ENCODE results near the gene ATXN1.

Gene ATXN1

DNA sequence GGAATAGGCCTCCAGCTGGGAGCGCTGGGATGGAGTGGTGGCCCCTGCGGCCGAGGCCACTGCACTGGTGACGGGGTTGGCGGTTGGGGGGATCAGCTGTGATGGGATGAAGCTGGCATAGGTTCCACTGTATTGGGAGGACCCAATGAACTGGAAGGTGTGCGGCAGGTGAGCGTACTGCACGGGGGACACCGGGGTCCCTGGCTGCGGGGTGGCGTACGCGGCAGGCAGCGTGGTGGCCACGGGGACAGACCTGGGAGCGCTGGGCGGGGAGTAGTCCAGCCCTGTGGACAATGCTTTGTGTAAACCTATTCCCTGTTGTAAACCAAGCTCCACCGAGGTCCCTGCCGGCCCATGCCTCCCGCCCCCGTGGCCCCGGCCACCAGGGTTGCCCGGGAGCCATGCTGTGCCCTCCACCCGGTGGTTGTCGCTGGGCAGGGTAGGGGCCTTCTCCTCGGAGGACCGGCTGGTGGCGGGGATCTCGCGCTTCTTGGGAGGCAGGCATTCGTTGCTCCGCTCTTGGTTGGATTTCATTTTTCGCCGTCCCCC lies 433.4 kb downstream of the ATXN1 start:
- TF ChIP-seq, protein P1, sequence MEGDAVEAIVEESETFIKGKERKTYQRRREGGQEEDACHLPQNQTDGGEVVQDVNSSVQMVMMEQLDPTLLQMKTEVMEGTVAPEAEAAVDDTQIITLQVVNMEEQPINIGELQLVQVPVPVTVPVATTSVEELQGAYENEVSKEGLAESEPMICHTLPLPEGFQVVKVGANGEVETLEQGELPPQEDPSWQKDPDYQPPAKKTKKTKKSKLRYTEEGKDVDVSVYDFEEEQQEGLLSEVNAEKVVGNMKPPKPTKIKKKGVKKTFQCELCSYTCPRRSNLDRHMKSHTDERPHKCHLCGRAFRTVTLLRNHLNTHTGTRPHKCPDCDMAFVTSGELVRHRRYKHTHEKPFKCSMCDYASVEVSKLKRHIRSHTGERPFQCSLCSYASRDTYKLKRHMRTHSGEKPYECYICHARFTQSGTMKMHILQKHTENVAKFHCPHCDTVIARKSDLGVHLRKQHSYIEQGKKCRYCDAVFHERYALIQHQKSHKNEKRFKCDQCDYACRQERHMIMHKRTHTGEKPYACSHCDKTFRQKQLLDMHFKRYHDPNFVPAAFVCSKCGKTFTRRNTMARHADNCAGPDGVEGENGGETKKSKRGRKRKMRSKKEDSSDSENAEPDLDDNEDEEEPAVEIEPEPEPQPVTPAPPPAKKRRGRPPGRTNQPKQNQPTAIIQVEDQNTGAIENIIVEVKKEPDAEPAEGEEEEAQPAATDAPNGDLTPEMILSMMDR (conservative IDR thresholded peaks at IDR 0.05; ENCODE audit: low read depth, low read length), result no peak
- Histone ChIP-seq H3K4me2 (no peak overlapping the region), H4K20me1 (ENCODE audit: insufficient read depth) (no peaks in the 10 kb centered on the region), H3K4me1 (ENCODE audit: low read depth, poor library complexity, severe bottlenecking) (peaks cover 49% of the 10 kb centered on the region), H3K79me2 (ENCODE audit: insufficient read depth, low read depth) (no peaks in the 10 kb centered on the region), H3K27me3 (ENCODE audit: insufficient read depth, low read depth) (no peaks in the 10 kb centered on the region), H3K9ac (no peak overlapping the region), H3K4me3 (IDR thresholded peaks at IDR 0.05; ENCODE audit: insufficient read depth, low read depth, low read length) (no peak overlapping the region), H3K36me3 (ENCODE audit: insufficient read depth) (no peaks in the 10 kb centered on the region), H2AFZ (ENCODE audit: low read depth) (no peak overlapping the region), H3K27ac (no peak overlapping the region)

- no peak overlapping the region for H3K27ac ChIP-seq
- H3K4me3 ChIP-seq (IDR thresholded peaks at IDR 0.05; ENCODE audit: insufficient read depth, low read depth, low read length), result no peak overlapping the region
- no peak overlapping the region for H3K9ac ChIP-seq
- TF ChIP-seq, protein P1 (conservative IDR thresholded peaks at IDR 0.05; ENCODE audit: low read depth, low read length), result no peak
- H3K79me2 ChIP-seq (ENCODE audit: insufficient read depth, low read depth), result no peaks in the 10 kb centered on the region
- H2AFZ ChIP-seq (ENCODE audit: low read depth), result no peak overlapping the region
- H4K20me1 ChIP-seq (ENCODE audit: insufficient read depth), result no peaks in the 10 kb centered on the region
- H3K4me2 ChIP-seq, result no peak overlapping the region
- no peaks in the 10 kb centered on the region for H3K27me3 ChIP-seq (ENCODE audit: insufficient read depth, low read depth)
- no peaks in the 10 kb centered on the region for H3K36me3 ChIP-seq (ENCODE audit: insufficient read depth)
- H3K4me1 ChIP-seq (ENCODE audit: low read depth, poor library complexity, severe bottlenecking), result peaks cover 49% of the 10 kb centered on the region
Measured at GRCh38 chr6:16326971-16327776, 434.1 kb downstream of the ATXN1 start.

DNA sequence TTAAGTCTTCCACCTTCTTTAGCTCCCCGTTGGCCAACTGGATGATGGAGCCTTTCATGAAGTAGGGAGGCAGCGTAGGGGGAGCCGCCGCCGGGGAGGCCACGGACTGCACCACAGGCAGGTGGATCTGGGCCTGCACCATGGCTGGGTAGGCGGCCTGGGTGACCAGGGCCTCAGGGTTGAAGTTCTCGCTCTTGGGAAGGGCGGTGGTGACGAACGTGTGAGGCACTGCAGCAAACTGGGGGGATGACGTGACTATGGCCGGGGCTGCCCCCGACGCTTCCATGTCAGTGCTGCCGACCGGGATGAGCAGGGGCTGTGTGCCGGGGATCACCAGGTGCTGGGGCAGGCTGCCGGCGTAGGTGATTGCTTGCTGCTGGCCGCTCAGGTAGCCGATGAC lies 434.7 kb downstream of the ATXN1 start:
- TF ChIP-seq, protein P1 (conservative IDR thresholded peaks at IDR 0.05; ENCODE audit: low read depth, low read length), result no peak
- H3K79me2 ChIP-seq (ENCODE audit: insufficient read depth, low read depth), result no peaks in the 10 kb centered on the region
- no peaks in the 10 kb centered on the region for H3K27me3 ChIP-seq (ENCODE audit: insufficient read depth, low read depth)
- no peak overlapping the region for H2AFZ ChIP-seq (ENCODE audit: low read depth)
- H3K27ac ChIP-seq, result no peak overlapping the region
- peaks cover 49% of the 10 kb centered on the region for H3K4me1 ChIP-seq (ENCODE audit: low read depth, poor library complexity, severe bottlenecking)
- no peak overlapping the region for H3K9ac ChIP-seq
- H3K4me3 ChIP-seq (IDR thresholded peaks at IDR 0.05; ENCODE audit: insufficient read depth, low read depth, low read length), result no peak overlapping the region
- H3K36me3 ChIP-seq (ENCODE audit: insufficient read depth), result no peaks in the 10 kb centered on the region
- H3K4me2 ChIP-seq, result no peak overlapping the region
- H4K20me1 ChIP-seq (ENCODE audit: insufficient read depth), result no peaks in the 10 kb centered on the region

GRCh38 chr6:16324606-16325225 lies 436.5 kb downstream of the ATXN1 start:
- no peak overlapping the region for H2AFZ ChIP-seq (ENCODE audit: low read depth)
- H3K4me2 ChIP-seq, result no peak overlapping the region
- peaks cover 57% of the 10 kb centered on the region for H3K4me1 ChIP-seq (ENCODE audit: low read depth, poor library complexity, severe bottlenecking)
- 0 out of 2 replicates have a peak, but pooled peaks cover 4% of the 10 kb centered on the region for H3K79me2 ChIP-seq (ENCODE audit: insufficient read depth, low read depth)
- H3K36me3 ChIP-seq (ENCODE audit: insufficient read depth), result no peaks in the 10 kb centered on the region
- no peak overlapping the region for H3K9ac ChIP-seq
- H4K20me1 ChIP-seq (ENCODE audit: insufficient read depth), result no peaks in the 10 kb centered on the region
- H3K27ac ChIP-seq, result peak overlapping the region; percentile 97; the same call in 1 of the 2 replicates
- H3K27me3 ChIP-seq (ENCODE audit: insufficient read depth, low read depth), result no peaks in the 10 kb centered on the region
- no peak overlapping the region for H3K4me3 ChIP-seq (IDR thresholded peaks at IDR 0.05; ENCODE audit: insufficient read depth, low read depth, low read length)
- TF ChIP-seq, protein P1 (conservative IDR thresholded peaks at IDR 0.05; ENCODE audit: low read depth, low read length), result no peak

All from KMS-11 (cell line).